Ureter (tissue), 1 donor: Measurements from ENCODE around the gene CCL13. TPM values are rescaled to one million over a fixed set of nuclear protein-coding genes. Genes with fewer than 3 reads are reported as not detected.

Experiments
- DNase-seq: peaks from one replicate; pipeline ENCODE4 v3.0.0-alpha.2; 2020; ENCODE audit warnings: low spot score
- total RNA-seq: library from RNA; stranded (reverse); gene quantifications from one replicate; pipeline ENCODE4 v1.2.4, GENCODE V29; 2023
- donor health status: DM: yes; HTN: yes; CAD: no.

CCL13 gene
- total RNA-seq, 1 donor from 2014 or later = 2.1 TPM

DNA sequence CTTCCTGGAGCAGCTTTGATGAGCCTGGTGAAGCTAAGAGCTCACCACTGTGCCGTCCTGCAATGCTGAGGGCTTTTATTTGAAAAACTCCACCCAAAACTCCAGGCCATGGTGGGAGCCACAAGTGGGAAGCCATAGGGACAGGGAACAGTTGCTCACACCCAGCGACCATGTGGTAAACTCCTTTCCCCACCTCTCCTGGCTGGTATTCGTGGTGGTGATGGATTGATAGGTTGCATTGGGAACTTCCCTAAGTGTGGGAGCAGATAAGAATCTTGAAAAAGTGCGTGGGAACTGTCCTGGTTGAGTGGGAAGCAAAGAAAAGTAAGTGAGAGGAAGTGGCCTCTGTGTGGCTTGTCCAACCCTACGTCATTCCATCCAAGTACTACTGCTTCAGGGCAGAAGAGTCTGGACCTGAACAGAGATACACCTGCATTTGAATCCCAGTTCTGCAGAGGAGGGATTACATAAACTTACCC lies 6.9 kb downstream of the CCL13 start, which contains the start of gene CCL1:
TSS of gene CCL1 (minus strand) at position 51 of the 479 bp plus-strand sequence. CDS start 72 bp downstream, outside the sequence.
- DNase-seq = no peak

DNA sequence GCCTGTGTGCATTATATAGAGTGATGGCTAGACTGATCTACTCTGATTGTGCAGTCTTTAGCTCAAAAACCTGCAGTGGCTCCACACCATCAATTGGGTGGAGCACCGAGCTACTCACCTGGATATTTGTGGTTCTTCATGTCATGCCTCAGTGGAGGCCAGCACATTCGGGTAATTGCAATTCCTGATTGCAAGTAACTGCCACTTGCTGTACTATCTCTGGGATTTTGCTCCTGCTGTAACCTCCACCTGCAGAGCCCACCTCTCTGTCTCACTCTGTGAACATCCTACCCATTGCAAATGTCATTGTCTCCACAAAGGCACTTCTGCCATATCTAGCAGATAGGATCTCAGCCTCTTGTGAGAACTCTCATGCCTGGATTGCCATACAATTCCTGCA lies 8.5 kb downstream of the CCL13 start:
- no peak for DNase-seq

DNA sequence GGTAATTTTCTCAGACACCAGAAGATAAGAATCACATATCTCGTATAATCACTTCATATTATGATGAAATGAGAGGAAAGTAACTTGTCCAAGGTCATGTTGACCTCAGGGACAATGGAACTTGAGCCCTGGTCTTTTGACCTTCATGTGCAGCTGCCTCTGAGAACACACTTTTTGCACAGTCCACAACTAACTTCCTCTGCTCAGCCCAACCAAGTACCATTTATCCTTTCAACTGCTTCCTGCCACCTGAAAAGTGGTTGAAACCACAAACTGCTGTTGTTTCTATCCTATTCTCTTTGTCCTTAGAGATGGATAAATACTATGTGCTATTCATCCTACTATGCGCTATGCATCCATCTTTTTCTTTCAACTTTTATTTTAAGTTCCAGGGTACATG lies 9.1 kb downstream of the CCL13 start:
- no peak for DNase-seq

- no peak for DNase-seq
These were observed 9.7 kb downstream of the CCL13 start for GRCh38 chr17:34366010-34366409.

- no peak for DNase-seq
These were observed 10.3 kb downstream of the CCL13 start for GRCh38 chr17:34366529-34367107.

DNA sequence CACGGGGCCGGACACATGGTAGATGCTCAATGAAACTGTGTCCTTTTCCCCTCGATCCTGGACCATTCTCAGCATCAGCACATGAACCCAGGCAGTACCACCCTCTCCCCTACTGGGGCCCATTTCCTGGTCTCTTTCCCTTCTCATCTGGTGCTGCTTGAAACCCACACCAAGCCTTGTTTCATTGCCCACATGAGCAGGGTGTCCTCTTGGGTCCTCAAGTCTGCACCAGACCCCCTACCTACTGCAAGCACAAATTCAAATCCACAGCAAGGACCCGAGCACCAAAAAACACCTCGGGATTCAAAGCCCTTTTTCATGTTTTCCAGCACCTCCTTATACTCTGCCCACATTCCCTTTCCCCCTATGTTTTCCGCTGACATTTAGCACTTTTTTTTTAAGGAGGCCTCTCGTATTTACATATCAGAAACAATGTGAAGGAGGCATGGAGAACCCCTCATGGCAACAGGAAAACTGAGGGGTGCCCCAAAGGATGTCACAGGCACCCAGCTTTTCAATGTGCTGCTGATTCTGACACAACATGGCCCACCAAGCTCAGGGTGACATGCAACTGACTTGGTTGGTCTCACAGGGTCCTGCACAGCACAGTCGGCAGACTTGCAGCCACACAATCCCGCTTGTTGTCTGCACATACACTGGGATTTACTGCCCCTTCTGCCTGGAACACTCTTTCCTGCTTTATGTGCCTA lies 11.4 kb downstream of the CCL13 start:
- no peak for DNase-seq

GRCh38 chr17:34368196-34368945 lies 12.1 kb downstream of the CCL13 start:
- no peak for DNase-seq

DNA sequence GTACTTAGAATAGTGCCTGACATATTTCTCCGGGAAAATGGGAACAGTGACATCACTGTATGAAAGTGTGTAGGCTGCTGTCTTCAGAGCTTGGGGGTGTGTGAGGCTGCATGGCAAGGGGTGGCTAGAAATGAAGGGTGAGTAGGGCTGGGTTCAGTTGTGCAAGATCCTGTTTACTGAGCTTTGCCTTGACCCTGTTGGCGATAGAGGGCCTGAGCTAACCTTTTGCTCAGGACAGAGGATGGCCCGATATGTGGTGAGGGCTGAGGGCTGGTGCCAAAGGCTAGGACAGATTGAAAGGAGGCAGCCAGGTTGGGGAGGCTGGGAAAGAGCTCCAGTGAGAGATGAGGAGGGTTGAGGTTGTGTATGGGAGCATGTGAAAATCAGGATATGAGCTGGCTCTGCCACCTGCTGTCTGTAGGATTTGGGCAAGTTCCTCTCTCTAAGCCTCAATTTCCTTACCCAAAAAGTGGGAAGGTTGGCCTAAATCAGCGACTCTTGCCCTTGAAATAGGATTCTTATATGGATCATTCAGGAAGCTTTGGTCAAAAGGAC lies 12.7 kb downstream of the CCL13 start:
- no peak for DNase-seq

DNA sequence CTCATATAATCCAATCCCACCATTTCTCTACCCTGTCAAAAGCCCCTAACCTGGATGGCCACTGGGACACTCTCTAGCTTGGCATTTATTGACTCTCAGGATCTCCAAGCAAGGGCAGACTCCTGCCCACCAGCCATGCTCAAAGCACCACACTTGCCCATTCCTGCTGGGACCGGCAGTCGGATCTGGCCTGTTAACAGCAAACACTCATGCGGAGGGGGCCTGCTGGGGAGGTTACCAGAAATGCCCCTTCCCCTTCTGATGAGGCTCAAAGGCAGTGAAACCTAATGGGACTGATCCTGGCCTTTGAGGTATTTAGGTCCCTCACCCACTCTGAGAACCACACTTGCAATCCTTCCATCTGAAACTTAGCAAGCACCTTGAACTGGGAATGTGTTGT lies 13.3 kb downstream of the CCL13 start:
- DNase-seq = no peak

GRCh38 chr17:34370376-34370996 lies 14.2 kb downstream of the CCL13 start:
- DNase-seq = no peak

GRCh38 chr17:34370997-34371395 lies 14.7 kb downstream of the CCL13 start:
- DNase-seq = no peak

DNA sequence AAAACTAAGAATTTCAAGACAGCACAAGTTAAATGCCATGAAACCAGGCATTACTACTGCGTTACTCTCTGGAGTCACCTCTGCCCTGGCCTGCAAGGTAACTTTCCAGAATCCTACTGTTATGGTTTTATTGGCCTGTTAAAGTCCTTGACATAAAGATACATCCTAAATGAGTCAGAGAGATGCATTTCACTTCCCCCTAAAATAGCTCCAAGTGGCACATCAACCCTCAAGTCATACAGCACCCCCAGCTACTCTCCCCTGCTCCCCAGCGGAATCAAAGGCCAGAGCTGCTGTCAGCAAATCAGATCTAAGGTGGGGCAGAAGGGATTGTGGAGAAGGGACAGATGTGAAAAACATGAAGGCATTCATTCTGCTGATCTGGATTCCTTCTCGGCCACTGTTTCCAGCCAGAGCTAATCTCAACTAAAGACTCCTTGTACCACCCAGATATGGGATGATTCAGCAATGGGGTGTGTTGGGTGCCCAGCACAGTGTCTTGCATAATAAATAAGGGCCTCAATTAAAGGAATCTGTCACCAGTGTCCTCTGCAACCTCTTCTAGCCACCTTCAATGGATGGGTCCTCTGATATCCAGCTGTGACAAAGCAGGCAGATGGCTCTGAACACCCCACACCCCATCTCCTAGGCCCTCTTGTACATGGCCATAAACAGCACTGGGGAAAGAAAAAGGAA lies 15.3 kb downstream of the CCL13 start:
- no peak for DNase-seq

DNA sequence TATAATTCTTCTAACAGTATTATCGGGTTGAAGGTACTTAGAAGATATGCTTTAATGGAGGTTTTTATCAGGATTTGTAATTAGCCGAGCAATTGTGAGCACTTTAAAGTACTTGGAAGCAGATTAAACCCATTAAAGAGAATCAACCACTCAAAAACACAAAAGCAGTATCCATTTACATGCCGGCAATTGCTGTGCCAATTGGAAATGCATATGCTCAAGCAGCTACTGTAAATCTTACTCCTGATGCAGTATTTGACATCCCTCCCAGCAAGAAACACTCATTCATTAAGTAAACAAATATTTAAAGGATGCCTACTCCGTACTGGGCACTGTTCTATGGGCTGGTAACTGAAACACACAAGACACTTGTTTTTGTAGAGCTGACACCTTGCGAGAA lies 18.2 kb downstream of the CCL13 start:
- no peak for DNase-seq

- DNase-seq = no peak
These were observed 19.2 kb downstream of the CCL13 start for GRCh38 chr17:34375426-34375997.

DNA sequence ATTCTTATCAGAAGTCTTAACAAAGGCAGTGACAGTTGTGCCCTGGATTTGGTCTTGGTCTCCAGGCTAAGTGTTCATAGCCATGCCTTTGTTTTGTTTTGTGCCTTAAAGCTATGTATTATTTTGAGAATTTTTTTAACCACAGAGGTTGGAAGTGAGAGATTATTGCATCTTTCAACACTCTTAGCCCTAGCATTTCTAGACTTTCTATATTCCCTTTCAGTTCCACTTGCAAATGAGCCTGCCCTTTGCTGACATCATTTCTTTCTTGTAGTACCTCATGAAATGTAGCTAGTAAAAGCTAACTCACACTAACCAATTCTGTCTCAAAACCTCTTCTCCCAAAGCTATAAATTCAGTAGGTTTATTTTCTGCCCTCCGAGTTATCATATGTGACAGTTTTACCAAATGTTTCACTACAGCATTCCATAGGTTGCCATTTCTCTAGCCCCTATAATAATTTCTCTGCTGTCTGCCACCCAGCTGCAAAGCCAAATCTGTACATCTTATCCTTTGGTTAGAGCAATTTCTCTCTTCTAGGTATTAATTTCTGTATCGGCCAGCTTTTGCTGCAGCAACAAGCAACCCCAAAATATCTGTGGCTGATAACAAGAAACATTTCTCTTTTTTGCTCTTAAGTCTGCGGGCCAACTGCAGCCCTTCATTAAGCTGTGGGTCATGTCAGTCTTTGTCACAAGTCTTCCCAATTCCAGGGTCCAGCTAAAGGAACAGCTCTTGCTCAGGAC lies 21.0 kb downstream of the CCL13 start:
- DNase-seq = no peak

GRCh38 chr17:34378664-34379101 lies 22.4 kb downstream of the CCL13 start:
- DNase-seq = no peak

- no peak for DNase-seq
These were observed 23.6 kb downstream of the CCL13 start for GRCh38 chr17:34379868-34380267.

DNA sequence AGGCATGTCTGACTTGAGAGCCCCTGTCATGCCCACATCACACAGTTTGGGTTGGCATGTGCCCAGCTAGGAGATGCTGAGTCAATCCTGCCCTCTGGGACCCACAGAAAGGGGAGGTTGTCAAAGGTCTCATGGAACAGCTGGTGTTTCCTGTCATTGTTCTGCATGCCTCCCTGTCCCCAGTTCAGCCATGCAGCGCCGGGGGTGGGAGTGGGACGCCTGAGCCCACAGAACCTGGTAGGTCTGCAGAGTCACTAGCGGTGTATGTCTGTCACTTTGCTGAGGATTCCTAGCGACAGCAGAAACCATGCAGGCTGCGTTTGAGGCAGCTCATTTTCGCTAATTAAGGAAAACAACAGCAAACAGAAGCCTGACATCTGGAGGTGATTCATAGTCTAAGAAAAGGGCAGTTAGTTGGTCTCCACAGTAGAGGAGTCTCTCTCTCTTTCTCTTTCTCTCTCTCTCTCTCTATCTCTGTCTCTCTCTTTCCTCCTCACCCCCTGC lies 26.4 kb downstream of the CCL13 start:
- DNase-seq = no peak

DNA sequence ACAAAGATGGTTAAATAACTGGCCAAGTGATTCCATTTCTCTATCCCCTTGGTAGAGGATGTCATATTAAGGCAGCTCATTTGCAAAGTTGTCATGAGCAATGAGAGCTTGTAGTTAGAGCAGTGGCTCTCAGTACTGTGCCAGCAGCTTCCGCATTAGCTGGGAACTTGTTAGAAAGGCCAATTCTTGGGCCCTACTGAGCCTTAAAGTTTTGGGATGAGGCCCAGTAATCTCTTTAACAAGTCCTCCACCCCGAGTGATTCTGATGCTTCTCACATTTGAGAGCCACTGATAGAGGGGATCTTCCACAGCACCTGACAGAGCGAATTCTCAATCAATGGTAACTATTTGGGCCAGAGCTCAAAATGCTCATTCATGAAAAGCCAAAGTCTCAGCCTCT lies 26.9 kb downstream of the CCL13 start:
- no peak for DNase-seq

GRCh38 chr17:34384271-34384670 lies 28.0 kb downstream of the CCL13 start:
- no peak for DNase-seq
